ENCODE data around the gene SPEN.

SPEN gene, protein sequence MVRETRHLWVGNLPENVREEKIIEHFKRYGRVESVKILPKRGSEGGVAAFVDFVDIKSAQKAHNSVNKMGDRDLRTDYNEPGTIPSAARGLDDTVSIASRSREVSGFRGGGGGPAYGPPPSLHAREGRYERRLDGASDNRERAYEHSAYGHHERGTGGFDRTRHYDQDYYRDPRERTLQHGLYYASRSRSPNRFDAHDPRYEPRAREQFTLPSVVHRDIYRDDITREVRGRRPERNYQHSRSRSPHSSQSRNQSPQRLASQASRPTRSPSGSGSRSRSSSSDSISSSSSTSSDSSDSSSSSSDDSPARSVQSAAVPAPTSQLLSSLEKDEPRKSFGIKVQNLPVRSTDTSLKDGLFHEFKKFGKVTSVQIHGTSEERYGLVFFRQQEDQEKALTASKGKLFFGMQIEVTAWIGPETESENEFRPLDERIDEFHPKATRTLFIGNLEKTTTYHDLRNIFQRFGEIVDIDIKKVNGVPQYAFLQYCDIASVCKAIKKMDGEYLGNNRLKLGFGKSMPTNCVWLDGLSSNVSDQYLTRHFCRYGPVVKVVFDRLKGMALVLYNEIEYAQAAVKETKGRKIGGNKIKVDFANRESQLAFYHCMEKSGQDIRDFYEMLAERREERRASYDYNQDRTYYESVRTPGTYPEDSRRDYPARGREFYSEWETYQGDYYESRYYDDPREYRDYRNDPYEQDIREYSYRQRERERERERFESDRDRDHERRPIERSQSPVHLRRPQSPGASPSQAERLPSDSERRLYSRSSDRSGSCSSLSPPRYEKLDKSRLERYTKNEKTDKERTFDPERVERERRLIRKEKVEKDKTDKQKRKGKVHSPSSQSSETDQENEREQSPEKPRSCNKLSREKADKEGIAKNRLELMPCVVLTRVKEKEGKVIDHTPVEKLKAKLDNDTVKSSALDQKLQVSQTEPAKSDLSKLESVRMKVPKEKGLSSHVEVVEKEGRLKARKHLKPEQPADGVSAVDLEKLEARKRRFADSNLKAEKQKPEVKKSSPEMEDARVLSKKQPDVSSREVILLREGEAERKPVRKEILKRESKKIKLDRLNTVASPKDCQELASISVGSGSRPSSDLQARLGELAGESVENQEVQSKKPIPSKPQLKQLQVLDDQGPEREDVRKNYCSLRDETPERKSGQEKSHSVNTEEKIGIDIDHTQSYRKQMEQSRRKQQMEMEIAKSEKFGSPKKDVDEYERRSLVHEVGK (N-terminal part only)

GRCh38 chr1:15847100-15847892 is at the start of gene SPEN:
SPEN (plus strand) TSS chr1:15847707; CDS start chr1:15848068, 361 bp downstream.
- DNase-seq (ENCODE audit: low read depth): peak; percentile 97
- peak within 1 kb of the TSS; percentile 92 for H3K4me3 ChIP-seq (ENCODE audit: low read length)
- 0 out of 2 replicates have a peak, but pooled peaks have one; percentile 1 for TF ChIP-seq CTCF (conservative IDR thresholded peaks at IDR 0.05; ENCODE audit: low read length)

DNA sequence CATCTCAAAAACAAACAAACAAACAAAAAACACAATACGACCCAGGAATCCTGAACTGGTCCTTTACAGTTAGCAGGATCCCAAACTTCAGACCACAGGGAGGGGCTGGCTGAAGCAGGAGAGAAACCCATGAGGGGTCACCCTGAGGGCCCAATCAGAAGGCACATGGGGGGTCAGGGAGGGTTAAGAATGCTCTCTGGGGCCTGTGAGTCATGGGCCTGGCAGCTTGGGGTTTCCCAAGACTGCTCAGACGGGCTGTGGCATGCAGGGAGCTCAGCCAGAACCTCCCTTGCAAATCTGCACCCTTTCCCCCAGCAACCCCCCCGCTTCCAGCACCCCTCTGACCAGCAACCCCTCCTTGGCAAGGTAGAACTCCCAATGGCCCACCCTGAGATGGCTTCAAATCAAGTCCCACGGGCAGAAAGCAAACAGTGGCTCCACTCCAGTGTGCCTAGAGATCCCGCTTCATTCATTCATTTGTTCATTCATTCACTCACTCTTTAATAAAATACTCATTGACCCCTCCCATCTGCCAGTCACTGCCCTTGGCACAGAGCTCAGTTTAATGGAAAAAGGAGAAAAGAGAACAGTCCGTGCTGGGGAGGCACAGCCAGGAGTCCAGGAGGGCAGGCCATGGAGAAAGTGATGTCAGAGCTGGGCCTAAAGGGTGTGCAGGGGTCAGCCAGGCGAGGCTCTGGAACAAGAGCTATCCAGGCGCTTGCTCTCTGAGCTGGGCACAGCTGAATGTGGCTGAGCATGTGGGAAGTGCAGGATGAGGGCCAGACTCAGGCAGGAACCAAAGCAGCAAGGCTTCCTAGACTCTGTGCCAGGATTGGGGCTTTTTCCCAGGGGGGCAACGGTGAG is 48.3 kb upstream of the SPEN start:
- no peak overlapping the region for H3K4me3 ChIP-seq (ENCODE audit: low read length)
- DNase-seq (ENCODE audit: low read depth): peak; percentile 98
- TF ChIP-seq CTCF (conservative IDR thresholded peaks at IDR 0.05; ENCODE audit: low read length): no peak

DNA sequence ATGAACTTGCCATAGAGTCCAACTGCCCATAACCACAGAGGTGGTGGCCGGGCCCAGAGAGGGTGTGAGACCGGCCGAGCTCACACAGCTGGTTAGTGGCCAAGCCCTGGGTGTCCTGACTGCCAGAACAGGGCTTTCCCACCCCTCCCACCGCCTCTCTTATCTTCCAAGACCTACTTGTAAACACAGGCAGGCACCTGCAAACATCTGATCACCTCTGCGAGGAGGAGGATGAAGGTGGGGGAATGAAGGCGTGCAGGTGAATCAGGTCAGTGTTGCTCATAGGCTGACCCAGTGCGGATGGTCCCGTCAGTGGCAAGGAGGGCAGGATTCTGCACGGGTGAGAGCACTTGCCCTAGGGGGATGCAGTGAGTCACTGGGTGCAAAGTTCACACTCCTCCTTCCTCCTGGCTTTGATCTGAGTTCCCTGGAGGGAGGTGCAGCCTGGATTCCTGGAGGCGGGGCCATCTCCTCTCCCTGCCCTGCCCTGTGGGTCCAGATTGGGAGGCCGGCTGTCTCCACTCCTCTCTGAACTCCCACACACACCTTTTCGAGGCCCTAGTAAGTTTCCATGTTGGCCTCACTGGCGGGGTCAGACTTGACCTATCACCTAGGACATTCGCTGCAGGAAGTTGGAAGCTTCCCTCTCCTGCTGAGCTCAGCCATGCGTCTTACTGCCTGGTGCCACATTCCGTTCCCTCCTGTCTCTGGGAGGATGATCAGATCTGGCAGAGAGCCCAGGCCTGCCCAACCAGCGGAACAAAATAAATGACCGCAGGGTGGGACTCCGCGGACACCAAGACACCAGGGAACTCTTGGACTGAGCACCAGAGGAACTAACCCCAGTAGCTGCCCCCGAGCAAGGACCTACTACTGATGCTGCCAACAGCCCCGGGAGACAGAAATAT is 47.3 kb upstream of the SPEN start:
- DNase-seq (ENCODE audit: low read depth): peak; percentile 60
- H3K4me3 ChIP-seq (ENCODE audit: low read length): no peak overlapping the region

DNA sequence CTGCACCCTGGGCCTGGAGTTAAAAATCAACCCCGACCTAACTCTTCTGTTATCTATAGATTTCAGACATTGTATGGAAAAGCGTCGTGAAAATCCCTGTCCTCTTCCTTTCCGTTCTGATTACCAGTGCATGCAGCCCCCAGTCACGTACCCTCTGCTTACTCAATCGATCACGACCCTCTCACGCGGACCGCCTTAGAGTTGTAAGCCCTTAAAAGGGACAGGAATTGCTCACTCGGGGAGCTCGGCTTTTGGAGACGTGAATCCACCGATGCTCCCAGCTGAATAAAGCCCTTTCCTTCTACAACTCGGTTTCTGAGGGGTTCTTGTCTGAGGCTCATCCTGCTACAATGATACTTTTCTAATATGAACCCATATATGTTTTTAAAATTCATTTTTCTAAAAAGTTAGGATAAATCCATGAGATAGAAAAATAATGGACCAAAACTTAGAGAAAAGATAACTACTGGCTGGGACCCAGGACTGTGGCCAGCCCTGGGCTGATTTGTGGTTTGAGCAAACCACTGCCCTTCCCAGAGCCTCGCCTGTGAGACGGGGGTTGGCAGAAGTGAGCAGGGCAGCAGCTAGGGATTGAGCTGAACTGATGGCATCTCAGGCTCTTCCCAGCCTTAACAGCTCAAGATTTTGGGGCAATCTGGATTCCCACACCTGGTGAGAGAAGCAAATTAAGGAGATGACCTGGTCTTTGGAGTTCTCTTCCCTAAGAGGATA is 45.1 kb upstream of the SPEN start:
- peak; percentile 59 for DNase-seq (ENCODE audit: low read depth)
- no peak overlapping the region for H3K4me3 ChIP-seq (ENCODE audit: low read length)
- no peak for TF ChIP-seq CTCF (conservative IDR thresholded peaks at IDR 0.05; ENCODE audit: low read length)

More for the DNA sequence above, 47.3 kb upstream of the SPEN start:
- no peak for TF ChIP-seq CTCF (conservative IDR thresholded peaks at IDR 0.05; ENCODE audit: low read length)

DNA sequence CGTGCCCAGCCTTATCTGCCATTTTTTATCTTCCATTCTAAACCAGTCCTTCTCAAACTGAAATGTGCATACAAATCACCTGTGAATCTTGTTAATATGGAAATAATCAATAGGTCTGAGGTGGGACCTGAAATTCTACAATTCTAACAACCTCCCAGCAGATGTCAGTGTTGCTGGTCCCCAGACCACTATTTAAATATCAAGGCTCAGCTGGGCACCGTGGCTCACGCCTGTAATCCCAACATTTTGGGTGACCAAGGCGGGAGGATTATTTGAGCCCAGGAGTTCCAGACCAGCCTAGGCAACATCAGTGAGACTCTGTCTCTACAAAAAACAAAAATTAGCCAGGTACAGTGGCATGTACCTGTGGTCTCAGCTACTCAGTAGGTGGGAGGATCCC is 44.1 kb upstream of the SPEN start:
- TF ChIP-seq CTCF (conservative IDR thresholded peaks at IDR 0.05; ENCODE audit: low read length): peak; percentile 44; the same call in 1 of the 2 replicates
- DNase-seq (ENCODE audit: low read depth): no peak
- H3K4me3 ChIP-seq (ENCODE audit: low read length): no peak overlapping the region
